ENCODE data around the gene RHBDL1. TPM values are rescaled to one million over a fixed set of nuclear protein-coding genes. Genes with fewer than 3 reads are reported as not detected.

The RHBDL1 gene
- total and polyA plus RNA-seq, 9 of the 15 experiments (the other 6 are each of a cell fraction or from before 2014, with no cell fraction given) = 0.03 to 5.6 (median 1.3) TPM; not detected in 1

GRCh38 chr16:629833-630248, 45.6 kb upstream of the RHBDL1 start:
- intact Hi-C loops (cut with micrococcal nuclease) = no loop called here
- H4K20me1 ChIP-seq (replicated peaks; ENCODE audit: control insufficient read depth, insufficient read depth, low read length) = no peaks in the 10 kb centered on the region
- ATAC-seq (peak; percentile 80), FAIRE-seq (peak; percentile 86), DNase-seq (ENCODE audit: extremely low read depth in 1 of 4, low spot score in 3 of 4) (peak; percentile 74 to 91 (median 82))
- H3K4me1 ChIP-seq (replicated peaks in 1 of 2; ENCODE audit: control insufficient read depth in 2 of 2, insufficient read depth in 2 of 2, low read length in 2 of 2) = peaks cover 21 to 97% of the 10 kb centered on the region in 2 experiments
- ChIA-PET POLR2A (interaction anchor here (0.9 kb wide), 1 partner anchor 41 kb away, joined by 4 read pairs; no protein-coding TSS in a partner anchor), CTCF (ENCODE audit: low intra/inter-chr PET ratio) (no interaction called here)
- peak overlapping the region; percentile 35 to 84; a peak in 2 of 4 replicates for H3K9ac ChIP-seq (ENCODE audit: insufficient read depth in 1 of 2, low read depth in 2 of 2, low read length in 2 of 2)
- no TSS peak for BruUV-seq (replicated peaks)
- H3K27ac ChIP-seq (ENCODE audit: extremely low read depth, low read depth, low read length) = peak overlapping the region; percentile 64; the same call in 2 of the 3 replicates
- no peaks in the 10 kb centered on the region for H3K9me3 ChIP-seq (replicated peaks; ENCODE audit: control insufficient read depth, insufficient read depth, low read depth, low read length)
- H3K4me2 ChIP-seq (ENCODE audit: insufficient read depth, low read length) = peak overlapping the region; percentile 35; the same call in 1 of the 2 replicates
- peaks cover 44% of the 10 kb centered on the region; the same call in 2 of the 3 replicates for H3K36me3 ChIP-seq (ENCODE audit: control insufficient read depth, insufficient read depth, low read length)
- WGBS (ENCODE audit: insufficient coverage, low coverage, missing lambda C conversion rate) = 6% methylated on average over 5 of the region's 11 CpGs
- no peak overlapping the region for H2AFZ ChIP-seq (ENCODE audit: low read depth, low read length)
- no peaks in the 10 kb centered on the region for H3K9me1 ChIP-seq (ENCODE audit: control insufficient read depth, insufficient read depth, low read length)
- no peaks in the 10 kb centered on the region for H3K27me3 ChIP-seq (ENCODE audit: control insufficient read depth in 2 of 2, insufficient read depth in 2 of 2, low read length in 2 of 2)
- no peak overlapping the region for H3K4me3 ChIP-seq
- in situ Hi-C loops (cut with MboI) = no loop called here
- peaks cover 6% of the 10 kb centered on the region for H3K79me2 ChIP-seq (ENCODE audit: control insufficient read depth, insufficient read depth, low read length)
- no peak for TF ChIP-seq TSC22D4 (tag; IDR thresholded peaks at IDR 0.05)
- TF ChIP-seq MTF1 (CRISPR knock-in tag; IDR thresholded peaks at IDR 0.05; ENCODE audit: borderline replicate concordance) = no peak
- TF ChIP-seq RFX5 (IDR thresholded peaks at IDR 0.05; ENCODE audit: low read depth, low read length) = no peak
- TF ChIP-seq HMGXB4 (CRISPR knock-in tag; IDR thresholded peaks at IDR 0.05) = no peak
- peak; percentile 21; the same call in 1 of the 2 replicates for TF ChIP-seq POLR2AphosphoS5 (IDR thresholded peaks at IDR 0.05; ENCODE audit: control insufficient read depth, insufficient read depth, low read depth, low read length)
- no peak for TF ChIP-seq ETV6 (IDR thresholded peaks at IDR 0.05; ENCODE audit: borderline replicate concordance in 1 of 2, low read depth in 2 of 2, low read length in 1 of 2)
- TF ChIP-seq ETV6 (CRISPR knock-in tag; IDR thresholded peaks at IDR 0.05; ENCODE audit: borderline replicate concordance) = no peak
- TF ChIP-seq ZFP36 (IDR thresholded peaks at IDR 0.05; ENCODE audit: low read depth, low read length, partially characterized antibody) = no peak
- peak; percentile 59 for TF ChIP-seq SMAD4 (CRISPR knock-in tag; conservative IDR thresholded peaks at IDR 0.05)
- TF ChIP-seq ATF4 (CRISPR knock-in tag; IDR thresholded peaks at IDR 0.05) = no peak
- 0 out of 2 replicates have a peak, but pooled peaks have one; percentile 36 for TF ChIP-seq POLR2A (conservative IDR thresholded peaks at IDR 0.05)
- 0 out of 2 replicates have a peak, but pooled peaks have one; percentile 42 for TF ChIP-seq SUPT5H (IDR thresholded peaks at IDR 0.05)
- TF ChIP-seq TCF3 (CRISPR knock-in tag; IDR thresholded peaks at IDR 0.05) = peak; percentile 43; the same call in 1 of the 2 replicates
- TF ChIP-seq ZFX (CRISPR knock-in tag; IDR thresholded peaks at IDR 0.05) = peak; percentile 45; the same call in 1 of the 2 replicates
- TF ChIP-seq MAX (CRISPR knock-in tag; IDR thresholded peaks at IDR 0.05) = no peak
- no peak for TF ChIP-seq MEF2D (tag; conservative IDR thresholded peaks at IDR 0.05; ENCODE audit: low read depth)
- no peak for TF ChIP-seq ELF1 (tag; IDR thresholded peaks at IDR 0.05)
- peak; percentile 47; the same call in 1 of the 2 replicates for TF ChIP-seq ZBTB2 (IDR thresholded peaks at IDR 0.05)
- TF ChIP-seq NCOR1 (IDR thresholded peaks at IDR 0.05) = peak; percentile 65
- peak; percentile 36 for TF ChIP-seq CBFA2T3 (IDR thresholded peaks at IDR 0.05)
- TF ChIP-seq MTA1 (IDR thresholded peaks at IDR 0.05; ENCODE audit: borderline replicate concordance) = no peak

All from K562 (cell line).